Iris pigment epithelial cell (primary cell): ENCODE data around the gene INPP4A.

Source experiments
- DNase-seq: peaks from one replicate; pipeline ENCODE4 v3.0.0-alpha.2; 2011; ENCODE audit warnings: low read depth

The INPP4A gene

GRCh38 chr2:98564541-98565132 is 120.0 kb downstream of the INPP4A start:
- no peak for DNase-seq

- no peak for DNase-seq
Observed at GRCh38 chr2:98565286-98565860, 120.7 kb downstream of the INPP4A start.

- no peak for DNase-seq
Observed at GRCh38 chr2:98565941-98566340, 121.3 kb downstream of the INPP4A start.

- peak; percentile 30 for DNase-seq
Observed at GRCh38 chr2:98568161-98568956, 123.7 kb downstream of the INPP4A start.

GRCh38 chr2:98569197-98569793 is 124.6 kb downstream of the INPP4A start:
- no peak for DNase-seq

GRCh38 chr2:98569915-98570314 is 125.3 kb downstream of the INPP4A start:
- DNase-seq = no peak

- no peak for DNase-seq
Observed at GRCh38 chr2:98570356-98570755, 125.7 kb downstream of the INPP4A start.

GRCh38 chr2:98571121-98571701 is 126.6 kb downstream of the INPP4A start:
- no peak for DNase-seq

- DNase-seq = no peak
Observed at GRCh38 chr2:98571796-98572195, 127.1 kb downstream of the INPP4A start.

- no peak for DNase-seq
Observed at GRCh38 chr2:98572211-98572610, 127.6 kb downstream of the INPP4A start.

GRCh38 chr2:98572676-98573075 is 128.0 kb downstream of the INPP4A start:
- no peak for DNase-seq

- DNase-seq = no peak
Observed at GRCh38 chr2:98573426-98573825, 128.8 kb downstream of the INPP4A start.

- no peak for DNase-seq
Observed at GRCh38 chr2:98576666-98577312, 132.1 kb downstream of the INPP4A start.

GRCh38 chr2:98577313-98577712 is 132.7 kb downstream of the INPP4A start:
- no peak for DNase-seq

- no peak for DNase-seq
Observed at GRCh38 chr2:98578231-98578630, 133.6 kb downstream of the INPP4A start.

- no peak for DNase-seq
Observed at GRCh38 chr2:98579926-98580325, 135.3 kb downstream of the INPP4A start.

GRCh38 chr2:98580656-98581284 is 136.1 kb downstream of the INPP4A start:
- no peak for DNase-seq

GRCh38 chr2:98582523-98582922 is 137.9 kb downstream of the INPP4A start:
- DNase-seq = no peak

GRCh38 chr2:98583276-98583675 is 138.6 kb downstream of the INPP4A start:
- no peak for DNase-seq

GRCh38 chr2:98583816-98584618 is 139.4 kb downstream of the INPP4A start:
- no peak for DNase-seq

GRCh38 chr2:98585386-98585785 is 140.7 kb downstream of the INPP4A start:
- no peak for DNase-seq
